ENCODE measurements around the gene HTR5A.

The HTR5A gene

GRCh38 chr7:155071916-155072571 lies 1.9 kb downstream of the HTR5A start (continued):
- TF ChIP-seq OSR2 (tag by site-specific recombination; IDR thresholded peaks at IDR 0.05) (no peak), ZNF600 (tag by site-specific recombination; IDR thresholded peaks at IDR 0.05) (no peak), ZNF677 (tag by site-specific recombination; IDR thresholded peaks at IDR 0.05) (no peak), ZBTB1 (tag by site-specific recombination; IDR thresholded peaks at IDR 0.05) (no peak)
- TF ChIP-seq, protein P1, sequence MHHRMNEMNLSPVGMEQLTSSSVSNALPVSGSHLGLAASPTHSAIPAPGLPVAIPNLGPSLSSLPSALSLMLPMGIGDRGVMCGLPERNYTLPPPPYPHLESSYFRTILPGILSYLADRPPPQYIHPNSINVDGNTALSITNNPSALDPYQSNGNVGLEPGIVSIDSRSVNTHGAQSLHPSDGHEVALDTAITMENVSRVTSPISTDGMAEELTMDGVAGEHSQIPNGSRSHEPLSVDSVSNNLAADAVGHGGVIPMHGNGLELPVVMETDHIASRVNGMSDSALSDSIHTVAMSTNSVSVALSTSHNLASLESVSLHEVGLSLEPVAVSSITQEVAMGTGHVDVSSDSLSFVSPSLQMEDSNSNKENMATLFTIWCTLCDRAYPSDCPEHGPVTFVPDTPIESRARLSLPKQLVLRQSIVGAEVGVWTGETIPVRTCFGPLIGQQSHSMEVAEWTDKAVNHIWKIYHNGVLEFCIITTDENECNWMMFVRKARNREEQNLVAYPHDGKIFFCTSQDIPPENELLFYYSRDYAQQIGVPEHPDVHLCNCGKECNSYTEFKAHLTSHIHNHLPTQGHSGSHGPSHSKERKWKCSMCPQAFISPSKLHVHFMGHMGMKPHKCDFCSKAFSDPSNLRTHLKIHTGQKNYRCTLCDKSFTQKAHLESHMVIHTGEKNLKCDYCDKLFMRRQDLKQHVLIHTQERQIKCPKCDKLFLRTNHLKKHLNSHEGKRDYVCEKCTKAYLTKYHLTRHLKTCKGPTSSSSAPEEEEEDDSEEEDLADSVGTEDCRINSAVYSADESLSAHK (tag by site-specific recombination; IDR thresholded peaks at IDR 0.05): no peak

GRCh38 chr7:155073922-155074321 lies 3.8 kb downstream of the HTR5A start:
- H3K27ac ChIP-seq (ENCODE audit: extremely low read depth, low read depth, low read length): no peak overlapping the region
- ChIA-PET POLR2A (no interaction called here), CTCF (interaction anchor here (1.0 kb wide), 1 partner anchor 121 kb away, joined by 4 read pairs; no protein-coding TSS in a partner anchor)
- H3K36me3 ChIP-seq (ENCODE audit: control insufficient read depth in 2 of 2, insufficient read depth in 1 of 2, low read length in 2 of 2): no peaks in the 10 kb centered on the region
- H3K4me3 ChIP-seq (ENCODE audit: low read depth, low read length): no peak overlapping the region
- no peaks in the 10 kb centered on the region for H3K4me1 ChIP-seq (ENCODE audit: control insufficient read depth, insufficient read depth, low read length)
- no peaks in the 10 kb centered on the region for H3K9me3 ChIP-seq (ENCODE audit: control insufficient read depth, insufficient read depth, low read depth, low read length)
- TF ChIP-seq ZNF280C (tag by site-specific recombination; IDR thresholded peaks at IDR 0.05): no peak
- no peak for TF ChIP-seq PRDM2 (tag by site-specific recombination; IDR thresholded peaks at IDR 0.05; ENCODE audit: borderline replicate concordance)
- TF ChIP-seq ZBTB17 (tag by site-specific recombination; IDR thresholded peaks at IDR 0.05): no peak
- TF ChIP-seq, protein P2, sequence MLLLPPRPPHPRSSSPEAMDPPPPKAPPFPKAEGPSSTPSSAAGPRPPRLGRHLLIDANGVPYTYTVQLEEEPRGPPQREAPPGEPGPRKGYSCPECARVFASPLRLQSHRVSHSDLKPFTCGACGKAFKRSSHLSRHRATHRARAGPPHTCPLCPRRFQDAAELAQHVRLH (tag by site-specific recombination; IDR thresholded peaks at IDR 0.05): no peak
- TF ChIP-seq ZNF792 (tag by site-specific recombination; IDR thresholded peaks at IDR 0.05): no peak
- TF ChIP-seq, protein P3, sequence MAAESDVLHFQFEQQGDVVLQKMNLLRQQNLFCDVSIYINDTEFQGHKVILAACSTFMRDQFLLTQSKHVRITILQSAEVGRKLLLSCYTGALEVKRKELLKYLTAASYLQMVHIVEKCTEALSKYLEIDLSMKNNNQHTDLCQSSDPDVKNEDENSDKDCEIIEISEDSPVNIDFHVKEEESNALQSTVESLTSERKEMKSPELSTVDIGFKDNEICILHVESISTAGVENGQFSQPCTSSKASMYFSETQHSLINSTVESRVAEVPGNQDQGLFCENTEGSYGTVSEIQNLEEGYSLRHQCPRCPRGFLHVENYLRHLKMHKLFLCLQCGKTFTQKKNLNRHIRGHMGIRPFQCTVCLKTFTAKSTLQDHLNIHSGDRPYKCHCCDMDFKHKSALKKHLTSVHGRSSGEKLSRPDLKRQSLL (tag by site-specific recombination; IDR thresholded peaks at IDR 0.05): no peak
- TF ChIP-seq ZNF114 (tag by site-specific recombination; IDR thresholded peaks at IDR 0.05): no peak
- TF ChIP-seq ZNF146 (tag by site-specific recombination; IDR thresholded peaks at IDR 0.05): no peak
- TF ChIP-seq ZNF214 (tag by site-specific recombination; IDR thresholded peaks at IDR 0.05; ENCODE audit: borderline replicate concordance): no peak
- TF ChIP-seq ZNF24 (tag by site-specific recombination; IDR thresholded peaks at IDR 0.05): no peak
- no peak for TF ChIP-seq PRDM10 (tag by site-specific recombination; IDR thresholded peaks at IDR 0.05)
- TF ChIP-seq OSR2 (tag by site-specific recombination; IDR thresholded peaks at IDR 0.05): no peak
- TF ChIP-seq ZFP69B (tag by site-specific recombination; IDR thresholded peaks at IDR 0.05): no peak
- no peak for TF ChIP-seq ZNF514 (tag by site-specific recombination; IDR thresholded peaks at IDR 0.05)

All from HEK293 (cell line).